ENCODE measurements around the gene RSPRY1. TPM values are rescaled to one million over a fixed set of nuclear protein-coding genes. Genes with fewer than 3 reads are reported as not detected.

The RSPRY1 gene
- total RNA-seq, 4 donors from 2014 or later, result 22.4 to 30.7 (median 25.7) TPM

GRCh38 chr16:57283959-57284208, 97.8 kb downstream of the RSPRY1 start:
- 20% methylated on average over 9 of the region's 14 CpGs for WGBS
- H3K27ac ChIP-seq (replicated peaks in 1 of 4), result peak overlapping the region in 3 of 4 donors; percentile 6 to 39 (median 25)
- H3K4me1 ChIP-seq, result peaks cover 12 to 27% (median 19%) of the 10 kb centered on the region in 4 donors
- no peaks in the 10 kb centered on the region for H3K36me3 ChIP-seq
- H3K27me3 ChIP-seq, result peaks cover 0 to 30% (median 9%) of the 10 kb centered on the region in 4 donors
- H3K4me3 ChIP-seq, result peak overlapping the region; percentile 59 to 70 (median 66)
- H3K9me3 ChIP-seq, result no peaks in the 10 kb centered on the region
- DNase-seq (ENCODE audit: extremely low spot score), result no peak
- TF ChIP-seq POLR2A (IDR thresholded peaks at IDR 0.05; ENCODE audit: low read depth) (no peak), EP300 (IDR thresholded peaks at IDR 0.05) (no peak), POLR2AphosphoS5 (IDR thresholded peaks at IDR 0.05) (no peak), CTCF (IDR thresholded peaks at IDR 0.05) (no peak)
- intact Hi-C loops (cut with DNase I), result no loop called here

- no peak for DNase-seq (ENCODE audit: extremely low spot score)
- Histone ChIP-seq H3K4me3 (peak within 1 kb of the TSS; percentile 59 to 70 (median 66)), H3K36me3 (no peaks in the 10 kb centered on the region), H3K4me1 (peaks cover 12 to 27% (median 19%) of the 10 kb centered on the region in 4 donors), H3K9me3 (no peaks in the 10 kb centered on the region), H3K27me3 (peaks cover 0 to 30% (median 9%) of the 10 kb centered on the region in 4 donors), H3K27ac (replicated peaks in 1 of 4) (peak within 1 kb of the TSS in 3 of 4 donors; percentile 6 to 39 (median 25))
- TF ChIP-seq POLR2AphosphoS5 (IDR thresholded peaks at IDR 0.05) (no peak), EP300 (IDR thresholded peaks at IDR 0.05) (no peak), POLR2A (IDR thresholded peaks at IDR 0.05; ENCODE audit: low read depth) (no peak), CTCF (IDR thresholded peaks at IDR 0.05) (no peak)
- intact Hi-C loops (cut with DNase I), result no loop called here
- WGBS, result 10% methylated on average over 26 of the region's 95 CpGs
Measured at GRCh38 chr16:57284209-57284951, 98.3 kb downstream of the RSPRY1 start, which contains the start of gene PLLP. Gene PLLP (minus strand): TSS chr16:57284672. CDS start chr16:57284540, 132 bp downstream.

GRCh38 chr16:57284952-57285363, 98.8 kb downstream of the RSPRY1 start:
- peak overlapping the region in 1 of 4 donors; percentile 25 for H3K27ac ChIP-seq (replicated peaks in 1 of 4)
- intact Hi-C loops (cut with DNase I), result no loop called here
- DNase-seq (ENCODE audit: extremely low spot score), result no peak
- WGBS, result 23% methylated on average over 15 of the region's 22 CpGs
- H3K4me3 ChIP-seq, result peak overlapping the region; percentile 59 to 70 (median 66)
- no peak for TF ChIP-seq POLR2AphosphoS5 (IDR thresholded peaks at IDR 0.05)
- no peak for TF ChIP-seq POLR2A (IDR thresholded peaks at IDR 0.05; ENCODE audit: low read depth)
- TF ChIP-seq CTCF (IDR thresholded peaks at IDR 0.05), result no peak
- no peak for TF ChIP-seq EP300 (IDR thresholded peaks at IDR 0.05)
- H3K9me3 ChIP-seq, result no peaks in the 10 kb centered on the region
- peaks cover 12 to 27% (median 19%) of the 10 kb centered on the region in 4 donors for H3K4me1 ChIP-seq
- peaks cover 0 to 30% (median 9%) of the 10 kb centered on the region in 4 donors for H3K27me3 ChIP-seq
- H3K36me3 ChIP-seq, result no peaks in the 10 kb centered on the region

GRCh38 chr16:57285379-57285778, 99.2 kb downstream of the RSPRY1 start:
- WGBS, result 75% methylated on average over 5 of the region's 5 CpGs
- Histone ChIP-seq H3K27ac (replicated peaks in 1 of 4) (no peak overlapping the region), H3K36me3 (no peaks in the 10 kb centered on the region), H3K4me1 (peaks cover 12 to 31% (median 19%) of the 10 kb centered on the region in 4 donors), H3K9me3 (no peaks in the 10 kb centered on the region), H3K4me3 (peak overlapping the region in 1 of 4 donors; percentile 64), H3K27me3 (peaks cover 0 to 30% (median 9%) of the 10 kb centered on the region in 4 donors)
- intact Hi-C loops (cut with DNase I), result no loop called here
- no peak for DNase-seq (ENCODE audit: extremely low spot score)
- TF ChIP-seq EP300 (IDR thresholded peaks at IDR 0.05), result no peak
- TF ChIP-seq POLR2A (IDR thresholded peaks at IDR 0.05; ENCODE audit: low read depth), result no peak
- no peak for TF ChIP-seq POLR2AphosphoS5 (IDR thresholded peaks at IDR 0.05)

- Histone ChIP-seq H3K4me3 (no peak overlapping the region), H3K27ac (replicated peaks in 1 of 4) (no peak overlapping the region), H3K27me3 (peaks cover 0 to 9% (median under 1%) of the 10 kb centered on the region in 4 donors), H3K36me3 (no peaks in the 10 kb centered on the region), H3K4me1 (peaks cover 5 to 12% (median 6%) of the 10 kb centered on the region in 4 donors), H3K9me3 (no peaks in the 10 kb centered on the region)
- DNase-seq (ENCODE audit: extremely low spot score), result no peak
- 60% methylated on average over 14 of the region's 14 CpGs for WGBS
- intact Hi-C loops (cut with DNase I), result no loop called here
- no peak for TF ChIP-seq EP300 (IDR thresholded peaks at IDR 0.05)
- TF ChIP-seq POLR2A (IDR thresholded peaks at IDR 0.05; ENCODE audit: low read depth), result no peak
- TF ChIP-seq CTCF (IDR thresholded peaks at IDR 0.05), result no peak
- no peak for TF ChIP-seq POLR2AphosphoS5 (IDR thresholded peaks at IDR 0.05)
Measured at GRCh38 chr16:57289391-57290257, 103.5 kb downstream of the RSPRY1 start.

Data from esophagus muscularis mucosa (tissue), 4 donors.